Prostate gland (tissue), 2 donors: Measurements from ENCODE around the gene DACH1.

Experiments used
- CTCF ChIP-seq, 4 experiments: fragments of 200-600 bp in 2 of 4; fragments of 450-650 bp in 2 of 4; sonication (generic) in 2 of 4; IDR thresholded peaks; 1 replicate in 3 of 4; 2 replicates in 1 of 4; pipeline ENCODE4 v1.5.1; 2016 to 2019; ENCODE audit warnings: antibody characterized with exemption in 4 of 4, mild to moderate bottlenecking in 2 of 4, moderate library complexity in 2 of 4
- POLR2A ChIP-seq: fragments of 450-650 bp; IDR thresholded peaks from one replicate; pipeline ENCODE4 v1.6.1; 2016; ENCODE audit warnings: antibody characterized with exemption, mild to moderate bottlenecking

GRCh38 chr13:71493189-71493588 lies 373.8 kb downstream of the DACH1 start:
- TF ChIP-seq CTCF (IDR thresholded peaks at IDR 0.05) (no peak), POLR2A (no peak)
